ENCODE data around the gene CREBBP.

CREBBP gene

GRCh38 chr16:3854750-3855541 is 25.6 kb downstream of the CREBBP start:
- no peak for DNase-seq

- DNase-seq = no peak
Observed at GRCh38 chr16:3850544-3850899, 30.0 kb downstream of the CREBBP start.

GRCh38 chr16:3849751-3850543 is 30.6 kb downstream of the CREBBP start:
- no peak for DNase-seq

GRCh38 chr16:3846595-3847091 is 33.9 kb downstream of the CREBBP start:
- no peak for DNase-seq

GRCh38 chr16:3846087-3846486 is 34.4 kb downstream of the CREBBP start:
- DNase-seq = no peak

- DNase-seq = no peak
Observed at GRCh38 chr16:3842994-3843393, 37.5 kb downstream of the CREBBP start.

- DNase-seq = no peak
Observed at GRCh38 chr16:3841729-3842508, 38.6 kb downstream of the CREBBP start.

- DNase-seq = no peak
Observed at GRCh38 chr16:3839402-3840184, 40.9 kb downstream of the CREBBP start.

GRCh38 chr16:3838600-3839401 is 41.7 kb downstream of the CREBBP start:
- no peak for DNase-seq

- DNase-seq = no peak
Observed at GRCh38 chr16:3837851-3838586, 42.5 kb downstream of the CREBBP start.

GRCh38 chr16:3836641-3837040 is 43.9 kb downstream of the CREBBP start:
- no peak for DNase-seq

- DNase-seq = no peak
Observed at GRCh38 chr16:3835089-3835602, 45.4 kb downstream of the CREBBP start.

GRCh38 chr16:3832668-3833067 is 47.8 kb downstream of the CREBBP start:
- DNase-seq = no peak

GRCh38 chr16:3830625-3831254 is 49.8 kb downstream of the CREBBP start:
- no peak for DNase-seq

- DNase-seq = no peak
Observed at GRCh38 chr16:3829631-3830536, 50.6 kb downstream of the CREBBP start.

- DNase-seq = no peak
Observed at GRCh38 chr16:3825940-3826339, 54.6 kb downstream of the CREBBP start.

- DNase-seq = peak in 1 of 5 donors; percentile 42
Observed at GRCh38 chr16:3825103-3825502, 55.4 kb downstream of the CREBBP start.

GRCh38 chr16:3824121-3824795 is 56.3 kb downstream of the CREBBP start:
- no peak for DNase-seq

Data from T-helper 1 cell (primary cell).